ENCODE data around the gene ZNF330.

DNA sequence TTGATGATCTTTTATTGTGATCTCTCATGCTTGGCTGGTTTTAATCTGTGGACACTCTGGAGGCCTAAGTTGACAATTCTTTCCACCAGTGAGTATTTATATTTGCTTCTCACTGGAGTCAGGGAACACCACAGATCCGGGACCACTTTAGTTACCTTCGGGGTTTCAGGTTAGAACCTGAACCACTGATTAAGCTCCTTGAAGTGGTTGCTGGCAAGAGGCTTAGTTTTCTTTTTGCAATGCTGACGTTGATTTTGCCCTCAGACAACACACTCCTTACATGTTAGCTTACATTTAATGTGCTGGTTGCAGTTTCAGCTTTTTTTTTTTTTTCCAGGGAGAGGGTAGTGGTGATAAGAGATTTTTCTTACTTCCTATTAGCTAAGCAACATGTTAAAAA lies 10.5 kb upstream of the ZNF330 start:
- TF ChIP-seq, protein P1, sequence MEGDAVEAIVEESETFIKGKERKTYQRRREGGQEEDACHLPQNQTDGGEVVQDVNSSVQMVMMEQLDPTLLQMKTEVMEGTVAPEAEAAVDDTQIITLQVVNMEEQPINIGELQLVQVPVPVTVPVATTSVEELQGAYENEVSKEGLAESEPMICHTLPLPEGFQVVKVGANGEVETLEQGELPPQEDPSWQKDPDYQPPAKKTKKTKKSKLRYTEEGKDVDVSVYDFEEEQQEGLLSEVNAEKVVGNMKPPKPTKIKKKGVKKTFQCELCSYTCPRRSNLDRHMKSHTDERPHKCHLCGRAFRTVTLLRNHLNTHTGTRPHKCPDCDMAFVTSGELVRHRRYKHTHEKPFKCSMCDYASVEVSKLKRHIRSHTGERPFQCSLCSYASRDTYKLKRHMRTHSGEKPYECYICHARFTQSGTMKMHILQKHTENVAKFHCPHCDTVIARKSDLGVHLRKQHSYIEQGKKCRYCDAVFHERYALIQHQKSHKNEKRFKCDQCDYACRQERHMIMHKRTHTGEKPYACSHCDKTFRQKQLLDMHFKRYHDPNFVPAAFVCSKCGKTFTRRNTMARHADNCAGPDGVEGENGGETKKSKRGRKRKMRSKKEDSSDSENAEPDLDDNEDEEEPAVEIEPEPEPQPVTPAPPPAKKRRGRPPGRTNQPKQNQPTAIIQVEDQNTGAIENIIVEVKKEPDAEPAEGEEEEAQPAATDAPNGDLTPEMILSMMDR (IDR thresholded peaks at IDR 0.05; ENCODE audit: low read depth, low read length) = no peak
- TF ChIP-seq EZH2phosphoT487 (IDR thresholded peaks at IDR 0.05; ENCODE audit: low read depth) = no peak
